ENCODE measurements around the gene DICER1.

Gene DICER1

DNA sequence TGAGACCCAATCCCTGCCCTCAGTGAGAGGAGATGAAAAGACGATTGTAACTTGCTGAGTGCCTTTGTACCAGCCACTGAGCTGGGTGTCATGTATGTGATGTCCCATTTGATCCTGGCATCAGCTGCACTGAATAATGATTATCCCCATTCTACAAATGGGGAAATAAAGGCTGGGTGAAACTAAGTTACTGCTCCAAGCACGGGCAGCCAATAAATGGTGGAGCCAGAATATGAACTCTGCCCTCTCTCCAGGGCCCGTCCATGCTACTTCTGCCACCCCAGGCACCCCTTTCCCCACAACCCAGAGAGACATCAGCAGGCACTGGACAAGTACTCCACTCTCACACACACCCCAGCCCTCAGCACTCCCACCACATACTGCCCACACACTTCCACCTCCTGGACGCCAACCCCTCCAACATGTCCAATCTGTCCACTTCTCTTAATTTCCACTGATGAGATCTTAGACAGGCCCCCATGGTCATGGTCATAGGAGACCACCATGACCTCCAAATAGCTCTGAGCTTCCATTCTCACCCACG lies 115.8 kb downstream of the DICER1 start:
- TF ChIP-seq, protein P1, sequence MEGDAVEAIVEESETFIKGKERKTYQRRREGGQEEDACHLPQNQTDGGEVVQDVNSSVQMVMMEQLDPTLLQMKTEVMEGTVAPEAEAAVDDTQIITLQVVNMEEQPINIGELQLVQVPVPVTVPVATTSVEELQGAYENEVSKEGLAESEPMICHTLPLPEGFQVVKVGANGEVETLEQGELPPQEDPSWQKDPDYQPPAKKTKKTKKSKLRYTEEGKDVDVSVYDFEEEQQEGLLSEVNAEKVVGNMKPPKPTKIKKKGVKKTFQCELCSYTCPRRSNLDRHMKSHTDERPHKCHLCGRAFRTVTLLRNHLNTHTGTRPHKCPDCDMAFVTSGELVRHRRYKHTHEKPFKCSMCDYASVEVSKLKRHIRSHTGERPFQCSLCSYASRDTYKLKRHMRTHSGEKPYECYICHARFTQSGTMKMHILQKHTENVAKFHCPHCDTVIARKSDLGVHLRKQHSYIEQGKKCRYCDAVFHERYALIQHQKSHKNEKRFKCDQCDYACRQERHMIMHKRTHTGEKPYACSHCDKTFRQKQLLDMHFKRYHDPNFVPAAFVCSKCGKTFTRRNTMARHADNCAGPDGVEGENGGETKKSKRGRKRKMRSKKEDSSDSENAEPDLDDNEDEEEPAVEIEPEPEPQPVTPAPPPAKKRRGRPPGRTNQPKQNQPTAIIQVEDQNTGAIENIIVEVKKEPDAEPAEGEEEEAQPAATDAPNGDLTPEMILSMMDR (IDR thresholded peaks at IDR 0.05), result no peak
- no peak for TF ChIP-seq ZFX (IDR thresholded peaks at IDR 0.05; ENCODE audit: borderline replicate concordance)
- H3K27ac ChIP-seq, result no peak overlapping the region

DNA sequence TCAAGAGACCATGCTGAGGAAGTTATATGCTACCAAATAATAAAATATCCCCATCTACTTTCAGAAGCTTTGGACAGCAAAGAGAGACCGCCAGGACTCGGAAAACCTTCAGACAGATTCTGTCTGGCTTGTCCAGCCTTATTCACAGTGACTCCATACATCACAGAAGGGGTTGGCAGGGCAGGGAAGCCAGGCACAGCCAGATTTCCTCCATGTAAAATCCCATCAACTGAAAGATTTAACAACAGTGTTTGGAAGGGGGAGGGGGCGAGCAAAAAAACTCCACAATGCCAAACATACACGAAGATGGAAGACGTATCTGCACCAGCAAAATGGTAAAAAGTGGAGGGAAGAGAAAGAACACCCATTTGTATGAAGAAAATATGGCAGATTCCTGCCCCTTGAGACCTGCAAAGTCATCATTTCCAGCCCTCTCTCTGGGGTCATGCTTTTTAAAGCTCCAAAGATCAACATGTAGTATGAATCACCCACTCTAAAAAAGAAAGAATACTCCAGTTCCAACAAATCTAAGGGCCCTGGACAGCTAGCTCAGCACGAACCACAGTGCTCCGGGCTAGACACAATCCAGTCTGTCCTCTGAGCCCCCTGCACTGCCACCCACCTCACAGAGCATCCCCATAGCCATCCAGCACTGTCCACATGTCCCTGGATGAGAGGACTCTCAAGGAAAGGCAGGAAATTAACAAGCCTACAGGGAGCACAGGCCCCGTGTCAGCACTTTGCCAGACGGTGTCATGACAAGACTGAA lies 116.4 kb downstream of the DICER1 start:
- TF ChIP-seq, protein P1 (IDR thresholded peaks at IDR 0.05), result no peak
- TF ChIP-seq ZFX (IDR thresholded peaks at IDR 0.05; ENCODE audit: borderline replicate concordance), result no peak
- no peak overlapping the region for H3K27ac ChIP-seq

DNA sequence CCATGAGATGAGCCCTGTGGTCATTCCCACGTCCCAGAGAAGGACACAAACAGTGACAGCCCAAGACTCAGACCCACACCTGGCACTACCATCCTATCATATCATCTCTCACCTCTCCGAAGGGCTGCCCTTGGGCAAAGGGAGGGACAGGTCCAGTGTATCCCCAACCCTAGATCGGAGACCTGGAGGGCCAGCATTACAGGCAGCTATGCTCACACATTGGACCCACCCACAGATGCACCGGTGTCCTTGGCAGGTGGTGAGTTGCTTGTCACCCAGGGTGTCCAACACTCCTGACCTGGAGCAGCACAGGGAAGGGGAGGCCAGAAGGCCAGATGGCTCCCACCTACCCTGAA lies 117.4 kb downstream of the DICER1 start:
- TF ChIP-seq, protein P1 (IDR thresholded peaks at IDR 0.05), result no peak
- no peak for TF ChIP-seq ZFX (IDR thresholded peaks at IDR 0.05; ENCODE audit: borderline replicate concordance)
- H3K27ac ChIP-seq, result no peak overlapping the region

DNA sequence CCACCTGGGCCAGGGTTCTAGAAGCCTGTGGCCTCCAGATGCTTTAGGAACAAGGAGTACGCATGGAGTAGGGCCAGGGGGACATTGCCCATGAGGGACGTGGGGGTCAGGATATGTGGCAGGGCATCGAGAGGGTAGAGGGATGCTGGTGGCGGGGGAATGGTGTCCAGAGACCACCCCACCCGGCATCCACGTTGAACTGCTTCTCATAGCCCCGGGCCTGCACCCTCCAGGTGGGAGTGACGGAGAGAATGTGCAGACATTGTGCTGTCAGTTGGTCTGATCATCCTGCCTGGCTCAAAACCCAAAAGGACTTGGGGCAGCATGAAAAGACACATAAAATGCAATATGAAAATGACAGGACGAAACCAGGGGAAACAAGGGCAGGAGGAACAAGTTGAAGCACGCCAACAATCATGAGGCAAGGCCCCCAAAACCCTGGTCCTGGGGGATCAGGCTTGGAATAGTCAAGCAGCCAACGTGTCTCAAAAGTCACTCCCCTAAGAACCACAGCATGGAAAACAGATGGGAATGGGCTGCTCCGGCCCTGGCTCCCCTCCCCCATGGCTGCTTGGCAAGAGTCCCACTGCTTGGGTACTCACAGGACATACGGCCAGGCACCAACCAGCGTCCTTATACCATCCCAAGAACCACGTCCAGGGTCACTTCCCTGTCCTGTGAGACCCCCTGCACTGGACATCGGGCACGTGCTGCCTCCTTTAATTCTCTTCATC lies 117.9 kb downstream of the DICER1 start:
- TF ChIP-seq, protein P1 (IDR thresholded peaks at IDR 0.05), result no peak
- no peak overlapping the region for H3K27ac ChIP-seq

DNA sequence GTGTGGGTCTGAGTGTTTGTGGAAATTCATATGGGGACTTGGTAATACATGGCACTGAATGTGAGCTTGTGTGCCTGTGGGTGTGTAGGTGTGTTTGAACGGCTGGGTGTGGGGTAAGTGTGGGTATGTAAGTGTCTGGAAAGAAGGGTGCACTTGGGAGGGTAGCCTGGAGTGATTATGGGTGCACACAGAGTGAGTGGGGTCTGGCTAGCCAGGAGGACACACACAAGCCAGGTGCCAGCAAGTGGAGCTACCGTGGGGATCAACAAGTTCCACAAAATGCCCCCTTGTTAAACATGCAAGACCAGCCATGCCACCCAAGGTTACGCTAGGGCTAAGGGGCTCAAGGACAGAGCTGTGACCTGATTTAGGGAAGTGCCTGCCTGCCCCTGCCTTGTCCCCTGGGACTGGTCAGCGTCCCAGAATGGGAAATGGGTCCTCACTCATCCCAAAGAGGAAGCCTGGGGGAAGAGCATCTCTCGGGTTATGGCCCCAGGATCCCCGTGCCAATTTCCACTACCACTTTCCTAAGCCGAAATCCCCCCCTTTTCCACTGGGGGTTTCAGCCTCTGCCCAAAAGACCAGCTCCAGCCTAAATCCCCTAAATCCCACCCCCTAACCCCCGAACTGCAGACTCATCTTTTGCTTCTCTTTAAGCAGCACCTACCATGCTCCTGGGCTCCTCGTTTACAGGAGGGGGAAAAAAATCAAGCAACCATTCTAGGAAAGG lies 118.6 kb downstream of the DICER1 start:
- TF ChIP-seq ZFX (IDR thresholded peaks at IDR 0.05; ENCODE audit: borderline replicate concordance), result no peak
- TF ChIP-seq, protein P1 (IDR thresholded peaks at IDR 0.05), result no peak
- H3K27ac ChIP-seq, result no peak overlapping the region

DNA sequence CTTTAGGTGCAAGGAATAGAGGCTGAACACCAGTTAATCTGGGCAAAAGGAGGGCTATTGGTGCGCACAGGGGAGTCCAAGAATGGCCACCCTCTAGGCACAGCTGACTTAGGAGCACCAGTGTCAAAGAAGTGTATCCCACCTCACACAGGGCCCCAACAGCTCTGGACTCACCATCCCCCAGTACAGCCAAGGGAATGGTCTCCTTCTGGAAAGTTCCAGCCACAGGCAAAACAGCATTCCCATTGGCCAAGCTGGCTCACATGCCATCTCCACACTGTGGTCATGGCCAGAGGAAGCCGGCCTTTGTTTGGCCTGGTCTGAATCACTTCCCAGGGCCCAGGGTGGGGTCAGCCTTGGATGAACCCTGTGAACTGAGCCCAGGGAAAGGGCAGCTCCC lies 120.1 kb downstream of the DICER1 start:
- TF ChIP-seq, protein P1 (IDR thresholded peaks at IDR 0.05), result no peak
- TF ChIP-seq ZFX (IDR thresholded peaks at IDR 0.05; ENCODE audit: borderline replicate concordance), result no peak
- H3K27ac ChIP-seq, result no peak overlapping the region
